Prostate gland (tissue), 2 donors: ENCODE data around the gene IRAK3. TPM values are rescaled to one million over a fixed set of nuclear protein-coding genes. Genes with fewer than 3 reads are reported as not detected.

Experiments used
- DNase-seq: peaks from one replicate; pipeline ENCODE4 v3.0.0-alpha.2; 2019; ENCODE audit warnings: low spot score
- H3K27ac ChIP-seq, 2 donors: fragments of 200-600 bp; sonication (generic); 2 replicates each; pipeline ENCODE4 v1.5.1; 2017 to 2019
- H3K27me3 ChIP-seq: fragments of 200-600 bp; sonication (generic); replicated peaks from 2 replicates; pipeline ENCODE4 v1.5.1; 2019; ENCODE audit not compliant: insufficient read depth
- H3K36me3 ChIP-seq, 2 donors: fragments of 200-600 bp; sonication (generic); 1 replicate in 1 of 2; 2 replicates in 1 of 2; pipeline versions ENCODE4 v1.5.1 to v1.8.1; 2017 to 2019
- H3K4me1 ChIP-seq: fragments of 200-600 bp; sonication (generic); replicated peaks from 2 replicates; pipeline ENCODE4 v1.5.1; 2019
- H3K4me3 ChIP-seq, 2 donors: fragments of 200-600 bp; sonication (generic); 2 replicates each; pipeline ENCODE4 v1.5.1; 2017 to 2019
- H3K9me3 ChIP-seq: fragments of 200-600 bp; sonication (generic); 2 replicates; pipeline ENCODE4 v1.5.1; 2017
- CTCF ChIP-seq, 4 experiments: fragments of 200-600 bp in 2 of 4; fragments of 450-650 bp in 2 of 4; sonication (generic) in 2 of 4; IDR thresholded peaks; 1 replicate in 3 of 4; 2 replicates in 1 of 4; pipeline ENCODE4 v1.5.1; 2016 to 2019; ENCODE audit warnings: antibody characterized with exemption in 4 of 4, mild to moderate bottlenecking in 2 of 4, moderate library complexity in 2 of 4
- POLR2A ChIP-seq: fragments of 450-650 bp; IDR thresholded peaks from one replicate; pipeline ENCODE4 v1.6.1; 2016; ENCODE audit warnings: antibody characterized with exemption, mild to moderate bottlenecking
- POLR2AphosphoS5 ChIP-seq: sonication (generic); formaldehyde crosslinking; IDR thresholded peaks from one replicate; pipeline ENCODE4 v1.6.1; 2017; ENCODE audit warnings: antibody characterized with exemption
- WGBS: methylation state at CpG from one replicate; pipeline ENCODE4 v1.1.5; 2018; 5-methylcytosine and 5-hydroxymethylcytosine counted together
- intact Hi-C: fragments of 100-400 bp; cut with DNase I; formaldehyde crosslinking; loops from one replicate; pipeline ENCODE4 v1.14.2; 2022
- total RNA-seq, 2 donors: library from RNA; depleted of rRNA; stranded (reverse); fragments of >200 nt; gene quantifications; one replicate each; pipeline ENCODE4 v1.1.0, GENCODE V29; 2016

IRAK3 gene
- total RNA-seq, 2 donors from 2014 or later = 4.5 to 9.5 TPM

DNA sequence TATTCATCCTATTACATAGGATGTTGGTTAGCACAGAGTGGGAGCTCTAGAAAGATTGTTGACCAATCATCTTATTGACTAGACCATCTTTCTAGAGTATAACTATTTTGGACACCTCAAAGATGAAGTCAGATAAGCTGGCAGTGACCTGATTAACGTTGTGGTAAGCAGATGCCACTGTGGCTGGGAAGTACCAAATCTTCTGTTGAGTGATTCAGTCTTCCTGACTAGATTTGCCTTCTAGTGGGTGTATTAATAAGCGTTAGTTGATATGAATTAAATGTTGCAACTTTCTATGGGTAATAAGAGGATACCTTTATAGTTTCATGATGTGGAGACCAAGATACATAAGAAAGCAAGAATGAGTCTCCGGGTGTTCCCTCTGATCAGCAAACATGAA, 62.0 kb downstream of the IRAK3 start:
- intact Hi-C loops = no loop called here

DNA sequence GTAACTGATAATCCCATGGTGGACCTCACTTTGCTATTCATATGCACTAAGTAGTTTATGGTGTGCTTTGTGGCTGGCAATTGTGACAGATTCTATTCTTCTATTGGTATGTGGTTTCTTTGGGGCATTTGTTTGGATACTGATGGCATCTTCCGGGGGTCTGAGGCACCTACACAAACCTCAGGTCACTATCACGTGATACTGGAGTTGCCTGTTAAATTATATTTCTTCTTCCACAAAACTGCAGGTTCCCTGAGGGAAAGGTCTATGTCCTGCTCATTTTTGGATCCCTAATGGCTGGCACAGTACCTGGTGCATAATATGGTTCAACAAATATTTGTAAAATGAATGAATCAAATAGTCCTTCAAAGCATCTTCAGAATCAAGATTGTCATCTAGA, 63.8 kb downstream of the IRAK3 start:
- intact Hi-C loops = no loop called here
- Histone ChIP-seq H3K4me1 (no peaks in the 10 kb centered on the region), H3K36me3 (no peaks in the 10 kb centered on the region), H3K4me3 (no peak overlapping the region), H3K27me3 (no peaks in the 10 kb centered on the region), H3K27ac (no peak overlapping the region), H3K9me3 (no peaks in the 10 kb centered on the region)
- no peak for TF ChIP-seq POLR2AphosphoS5
- no peak for TF ChIP-seq CTCF (IDR thresholded peaks at IDR 0.05)
- no peak for TF ChIP-seq POLR2A
- DNase-seq = no peak
- 83% methylated on average over 2 of the region's 2 CpGs for WGBS

More for the DNA sequence above, 62.0 kb downstream of the IRAK3 start:
- Histone ChIP-seq H3K9me3 (no peaks in the 10 kb centered on the region), H3K27me3 (no peaks in the 10 kb centered on the region), H3K27ac (no peak overlapping the region), H3K36me3 (no peaks in the 10 kb centered on the region), H3K4me3 (no peak overlapping the region), H3K4me1 (no peaks in the 10 kb centered on the region)
- WGBS = 85% methylated on average over 3 of the region's 3 CpGs
- no peak for DNase-seq
- no peak for TF ChIP-seq POLR2AphosphoS5
- TF ChIP-seq POLR2A = no peak
- TF ChIP-seq CTCF (IDR thresholded peaks at IDR 0.05) = no peak

DNA sequence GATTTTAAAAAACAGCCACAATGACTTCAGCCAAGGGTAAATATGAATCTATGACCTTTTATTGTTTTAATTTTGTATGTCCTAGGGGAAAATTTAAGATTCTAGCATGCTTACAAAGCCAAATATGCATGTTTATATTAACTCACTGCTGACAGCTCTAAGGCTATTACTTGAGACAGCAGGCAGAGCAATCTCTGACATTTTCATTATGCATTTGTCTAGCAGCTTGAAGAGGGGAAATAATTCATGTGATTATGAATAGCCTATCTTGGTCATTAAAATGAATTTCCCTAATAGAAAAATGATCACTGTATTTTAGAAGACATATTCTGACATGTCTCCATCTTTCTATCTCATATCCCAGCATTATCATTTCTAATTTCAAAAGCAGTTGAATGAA, 66.7 kb downstream of the IRAK3 start:
- TF ChIP-seq POLR2A = no peak
- no peak for TF ChIP-seq POLR2AphosphoS5
- TF ChIP-seq CTCF (IDR thresholded peaks at IDR 0.05) = no peak
- no peak for DNase-seq
- Histone ChIP-seq H3K36me3 (no peaks in the 10 kb centered on the region), H3K27ac (no peak overlapping the region), H3K27me3 (no peaks in the 10 kb centered on the region), H3K4me1 (no peaks in the 10 kb centered on the region), H3K4me3 (no peak overlapping the region), H3K9me3 (no peaks in the 10 kb centered on the region)
- intact Hi-C loops = no loop called here

DNA sequence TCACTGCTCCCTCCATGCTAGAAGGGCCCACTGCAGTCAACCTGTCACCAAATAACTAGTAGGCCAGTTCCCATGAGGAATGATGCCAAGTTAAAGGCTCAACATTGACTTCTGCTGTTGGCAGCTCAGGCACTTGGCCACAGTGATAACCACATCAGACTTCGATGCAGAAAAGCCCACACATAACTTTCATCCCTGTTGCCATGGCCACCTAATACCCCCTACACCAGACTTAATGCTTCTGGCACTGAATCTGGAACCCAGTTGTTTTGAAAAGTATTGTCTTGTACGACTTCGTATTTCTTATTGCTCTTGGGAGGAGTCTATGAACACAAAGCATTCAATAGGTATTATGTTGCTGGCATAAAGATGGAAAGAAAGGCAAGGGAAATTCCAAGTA, 69.0 kb downstream of the IRAK3 start:
- no peak for DNase-seq
- WGBS = 52% methylated on average over 3 of the region's 3 CpGs

GRCh38 chr12:66262737-66263136, 73.7 kb downstream of the IRAK3 start:
- TF ChIP-seq POLR2A = no peak
- TF ChIP-seq CTCF (IDR thresholded peaks at IDR 0.05) = no peak
- TF ChIP-seq POLR2AphosphoS5 = no peak

More for the DNA sequence above, 69.0 kb downstream of the IRAK3 start:
- Histone ChIP-seq H3K9me3 (no peaks in the 10 kb centered on the region), H3K27ac (no peak overlapping the region), H3K36me3 (no peaks in the 10 kb centered on the region), H3K27me3 (no peaks in the 10 kb centered on the region), H3K4me3 (no peak overlapping the region), H3K4me1 (no peaks in the 10 kb centered on the region)
- intact Hi-C loops = no loop called here
- TF ChIP-seq POLR2A (no peak), POLR2AphosphoS5 (no peak), CTCF (IDR thresholded peaks at IDR 0.05) (no peak)

More at GRCh38 chr12:66262737-66263136, 73.7 kb downstream of the IRAK3 start:
- H3K27ac ChIP-seq = no peak overlapping the region
- no peak overlapping the region for H3K4me3 ChIP-seq
- no peak for DNase-seq
- H3K4me1 ChIP-seq = no peaks in the 10 kb centered on the region
- intact Hi-C loops = no loop called here
- no peaks in the 10 kb centered on the region for H3K9me3 ChIP-seq
- no peaks in the 10 kb centered on the region for H3K36me3 ChIP-seq
- H3K27me3 ChIP-seq = no peaks in the 10 kb centered on the region
